HG03103 (cell line): ENCODE results near the gene ZNF783.

Source experiments
- ATAC-seq: cut with Tn5 transposase; IDR thresholded peaks from one replicate; pipeline ENCODE4 v1.9.1; 2021; ENCODE audit warnings: low read depth; ENCODE audit not compliant: unreplicated experiment

Gene ZNF783

DNA sequence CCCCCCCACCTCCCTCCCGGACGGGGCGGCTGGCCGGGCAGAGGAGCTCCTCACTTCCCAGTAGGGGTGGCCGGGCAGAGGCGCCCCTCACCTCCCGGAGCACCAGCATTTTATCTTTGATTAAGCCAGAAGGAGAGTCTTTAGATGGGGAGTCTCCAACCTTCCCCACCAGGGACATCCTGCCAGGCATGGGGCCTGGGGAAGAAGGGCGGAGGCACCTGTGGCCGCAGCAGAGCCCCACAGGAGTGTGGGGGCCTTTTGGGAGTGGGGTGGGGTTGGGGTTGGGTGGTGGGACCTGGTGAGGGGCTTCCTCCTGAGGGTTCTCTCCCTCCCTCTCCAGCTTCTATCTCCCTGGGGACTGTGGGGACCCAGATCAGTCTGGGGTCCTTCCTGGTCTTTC lies 18.2 kb downstream of the ZNF783 start:
- no peak for ATAC-seq

DNA sequence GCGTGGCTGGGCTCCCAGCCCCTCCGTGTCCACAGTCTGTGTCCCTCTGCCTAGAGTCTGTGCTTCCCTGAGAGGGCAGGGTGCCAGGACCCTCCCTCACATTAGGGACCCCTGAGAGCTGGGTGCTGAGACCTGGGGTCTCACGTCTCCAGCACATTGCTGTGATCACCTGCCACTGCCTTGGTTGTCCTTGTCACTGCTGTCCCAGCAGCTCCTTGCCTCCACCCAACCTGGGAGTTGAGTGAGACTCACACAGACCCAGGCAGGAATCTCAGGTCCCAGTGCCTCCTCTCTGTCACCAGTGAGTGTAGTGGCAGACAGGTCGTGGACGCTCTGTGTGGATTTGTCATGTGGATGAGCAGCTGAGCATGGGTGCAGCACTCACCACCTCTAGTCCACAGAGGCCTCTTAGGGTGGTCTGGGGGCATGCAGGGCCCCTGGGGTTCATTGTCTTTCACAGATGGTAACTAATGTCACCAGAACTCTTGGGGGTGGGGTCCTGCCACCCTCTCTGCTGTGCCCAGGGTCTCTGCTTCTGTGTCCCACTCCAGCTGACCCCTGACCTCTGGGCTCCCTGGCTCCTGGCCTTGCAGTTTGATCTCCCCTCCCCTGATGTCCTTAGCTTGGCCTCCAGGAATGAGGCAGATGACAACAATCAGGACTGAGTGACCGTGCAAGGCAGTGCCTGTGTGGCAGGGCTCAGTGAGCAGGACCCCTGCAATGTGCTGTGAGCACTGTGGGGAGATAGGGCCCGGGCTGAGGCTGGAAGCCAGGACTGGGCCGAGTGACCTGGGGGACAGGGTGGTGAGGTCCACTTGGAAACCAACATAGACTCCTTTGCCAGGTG lies 18.9 kb downstream of the ZNF783 start:
- ATAC-seq: no peak

- no peak for ATAC-seq
These were observed 19.7 kb downstream of the ZNF783 start for GRCh38 chr7:149281508-149282330.

- no peak for ATAC-seq
These were observed 20.3 kb downstream of the ZNF783 start for GRCh38 chr7:149282331-149282655.

DNA sequence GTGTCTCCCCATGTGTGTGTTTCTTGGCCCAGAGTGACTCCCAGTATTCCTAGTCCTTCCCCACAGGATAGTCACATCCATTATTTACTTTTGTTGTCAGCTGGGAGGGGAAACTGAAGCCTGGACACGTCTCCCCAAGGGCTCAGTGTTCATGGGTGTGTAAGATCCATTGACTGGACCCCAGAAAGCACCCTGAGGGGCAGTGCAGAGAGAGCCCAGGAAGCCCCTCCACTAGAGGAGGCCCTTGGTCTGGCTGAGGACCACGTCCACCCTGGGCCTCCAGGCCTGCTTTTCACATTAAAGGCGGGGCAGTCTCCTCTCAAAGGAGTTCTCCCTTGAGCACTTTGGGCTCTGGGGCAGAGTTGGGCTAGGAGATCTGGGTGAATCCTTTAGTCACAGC lies 21.3 kb downstream of the ZNF783 start:
- ATAC-seq: no peak

GRCh38 chr7:149284343-149284742 lies 22.3 kb downstream of the ZNF783 start:
- no peak for ATAC-seq

DNA sequence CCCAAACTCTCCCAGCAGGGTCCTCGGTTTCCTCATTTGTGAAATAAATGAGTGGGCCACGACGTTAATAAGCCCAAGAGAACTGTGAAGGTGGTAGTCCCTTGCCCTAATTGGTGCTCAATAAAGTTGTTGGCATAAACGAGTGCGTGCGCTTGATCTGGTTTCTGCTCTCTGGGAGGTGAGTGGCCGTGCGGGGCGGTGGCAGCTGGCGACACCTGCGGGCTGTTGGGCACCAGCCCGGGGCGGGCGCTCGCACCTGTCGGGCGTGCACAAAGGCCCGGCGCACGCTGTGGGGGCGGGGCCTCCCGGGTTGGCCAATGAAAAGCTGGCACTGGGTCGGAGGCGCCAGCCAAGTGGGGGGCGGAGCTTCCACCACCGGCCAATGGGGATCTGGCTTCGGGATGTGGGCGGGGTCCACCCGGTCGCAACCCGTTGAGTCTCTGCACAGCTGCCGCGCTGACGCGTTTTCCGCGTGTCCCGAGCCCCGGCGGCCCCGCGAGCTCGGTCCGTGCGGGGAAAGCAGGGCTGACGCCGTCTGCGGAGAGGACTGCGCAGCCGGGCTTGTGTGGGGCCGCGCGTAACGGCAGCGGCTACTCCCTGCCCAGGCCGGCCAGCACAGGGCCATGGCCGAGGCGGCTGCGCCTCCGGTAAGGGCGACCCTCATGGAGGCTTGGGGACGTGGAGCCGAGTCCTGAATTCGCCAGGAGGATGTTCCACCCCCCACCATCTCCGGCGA lies 23.0 kb downstream of the ZNF783 start:
- peak; percentile 95 for ATAC-seq

DNA sequence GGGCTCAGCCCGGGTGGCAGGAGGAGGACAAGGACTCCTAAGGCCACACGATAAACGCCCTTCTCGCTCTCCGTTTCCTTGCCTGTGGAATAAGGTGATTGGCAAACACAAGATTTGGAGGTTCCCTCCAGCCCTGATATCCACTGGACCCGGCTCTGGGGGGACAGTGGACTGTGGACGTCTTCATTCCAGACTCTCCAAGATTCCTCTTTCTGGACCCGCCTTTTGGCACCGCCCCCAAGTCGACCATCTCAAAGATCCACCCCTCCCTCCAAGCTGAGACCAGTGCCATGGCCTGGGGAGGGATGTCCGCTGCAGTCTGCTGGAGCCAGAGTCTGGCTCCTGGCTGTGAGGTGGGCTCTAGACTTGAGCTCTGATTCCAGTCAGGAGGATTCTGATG lies 23.6 kb downstream of the ZNF783 start:
- ATAC-seq: no peak

- no peak for ATAC-seq
These were observed 24.9 kb downstream of the ZNF783 start for GRCh38 chr7:149286811-149287400.

- no peak for ATAC-seq
These were observed 25.6 kb downstream of the ZNF783 start for GRCh38 chr7:149287622-149288021.

GRCh38 chr7:149289262-149289661 lies 27.3 kb downstream of the ZNF783 start:
- ATAC-seq: no peak

DNA sequence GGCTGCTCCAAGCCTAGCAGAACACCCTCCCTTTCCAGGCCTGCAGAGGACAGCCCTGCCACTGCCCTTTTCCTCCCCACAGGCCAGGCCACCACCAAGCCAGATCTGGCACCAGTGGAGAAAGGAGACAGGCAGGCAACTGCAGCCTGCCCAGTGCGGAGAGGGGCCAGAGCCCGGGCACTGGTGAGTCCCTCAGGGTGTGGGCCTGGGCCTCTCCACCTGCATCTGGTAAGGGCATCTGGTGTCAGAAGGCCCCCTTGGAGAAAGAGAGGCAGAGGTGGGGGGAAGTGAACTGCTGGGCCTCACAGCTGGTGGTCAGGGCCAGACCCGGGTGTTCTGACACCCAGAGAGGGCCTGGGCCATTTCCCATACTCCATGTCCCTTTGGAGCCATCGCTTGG lies 27.9 kb downstream of the ZNF783 start:
- ATAC-seq: no peak

DNA sequence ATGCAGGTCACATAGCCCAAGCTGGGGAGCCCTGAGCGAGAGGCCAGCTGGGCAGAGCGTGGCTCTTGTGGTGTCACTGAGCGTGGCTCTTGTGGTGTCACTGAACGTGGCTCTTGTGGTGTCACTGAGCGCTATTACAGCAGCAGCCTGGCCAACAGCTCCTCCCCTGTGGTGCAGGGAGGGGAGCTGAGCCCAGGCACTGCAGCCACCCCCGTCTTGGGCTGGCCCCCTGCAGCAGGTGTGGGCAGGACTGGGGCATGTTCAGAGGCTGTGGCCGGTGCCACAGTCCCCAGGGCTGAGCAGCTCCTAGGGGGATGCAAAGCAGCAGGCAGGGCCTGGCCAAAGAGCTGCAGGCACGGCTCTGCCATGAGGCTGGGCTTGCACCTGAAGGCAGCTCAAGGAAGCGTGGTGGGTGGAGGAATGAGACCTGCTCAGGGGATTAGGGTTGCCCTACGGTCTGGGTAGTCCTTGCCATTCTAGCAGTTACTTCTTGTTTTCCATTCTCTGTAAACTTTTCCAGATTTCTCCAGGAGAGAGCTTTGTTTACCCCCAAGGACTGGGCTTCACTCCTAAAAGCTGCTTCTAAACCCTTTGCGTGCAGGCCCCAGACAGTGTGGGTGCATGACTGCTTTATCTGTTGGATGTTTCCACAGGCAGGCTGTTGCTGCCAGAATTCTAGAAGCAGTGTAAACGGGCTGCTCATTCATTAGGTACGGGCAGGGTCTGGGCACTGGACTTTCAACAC lies 29.2 kb downstream of the ZNF783 start:
- no peak for ATAC-seq

DNA sequence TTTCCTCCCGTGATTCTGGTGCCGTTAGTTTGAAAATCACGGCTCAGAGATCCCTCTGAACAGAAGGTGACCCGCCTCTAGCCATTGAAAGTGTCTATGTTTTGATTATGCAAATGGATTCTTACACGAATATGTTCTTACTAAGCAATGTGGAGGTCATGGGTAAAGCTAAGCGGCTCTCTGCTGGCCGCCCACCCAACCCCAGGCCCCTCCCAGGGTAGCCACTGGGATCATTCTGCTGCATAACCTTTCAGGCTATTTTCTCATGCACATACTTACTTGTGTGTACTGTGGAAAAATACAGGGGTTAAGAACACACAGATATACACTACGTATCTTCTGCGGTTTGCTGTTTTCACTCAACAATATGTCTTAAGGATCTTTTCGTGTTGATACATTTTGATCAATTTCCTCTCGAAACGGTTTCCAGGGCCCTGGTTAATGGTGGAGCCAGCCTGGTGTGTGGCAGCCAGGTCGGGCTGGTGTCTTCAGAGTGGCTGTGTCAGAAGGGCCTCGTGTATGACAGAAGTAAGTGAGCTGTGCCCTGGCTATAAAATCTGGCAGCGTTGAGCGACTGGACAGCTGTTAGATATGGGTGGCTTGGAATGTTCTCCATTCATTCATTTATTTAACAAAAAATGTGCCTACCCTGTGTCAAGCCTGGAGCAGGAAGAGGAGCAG lies 29.9 kb downstream of the ZNF783 start:
- ATAC-seq: no peak

- no peak for ATAC-seq
These were observed 30.4 kb downstream of the ZNF783 start for GRCh38 chr7:149292462-149292823.

DNA sequence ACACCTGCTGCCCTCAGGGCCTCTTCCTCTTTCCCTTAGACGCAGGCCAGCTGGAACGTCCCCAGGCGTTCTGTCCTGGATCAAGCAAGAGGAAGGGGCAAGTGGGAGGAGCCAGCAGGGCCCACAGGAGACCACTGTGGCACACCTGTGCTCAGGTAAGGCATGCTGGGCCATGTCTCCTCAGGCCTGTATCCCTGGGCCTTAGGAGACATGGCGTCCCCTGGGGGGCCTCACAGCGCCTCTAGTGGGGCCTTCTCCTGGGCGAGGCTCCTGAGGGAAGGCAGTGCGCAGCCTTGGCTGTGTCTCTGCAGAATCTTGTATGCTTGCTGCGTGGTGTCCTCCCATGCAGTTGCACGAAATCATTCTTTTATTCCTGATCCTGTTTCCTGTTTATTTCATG lies 31.3 kb downstream of the ZNF783 start:
- ATAC-seq: no peak

DNA sequence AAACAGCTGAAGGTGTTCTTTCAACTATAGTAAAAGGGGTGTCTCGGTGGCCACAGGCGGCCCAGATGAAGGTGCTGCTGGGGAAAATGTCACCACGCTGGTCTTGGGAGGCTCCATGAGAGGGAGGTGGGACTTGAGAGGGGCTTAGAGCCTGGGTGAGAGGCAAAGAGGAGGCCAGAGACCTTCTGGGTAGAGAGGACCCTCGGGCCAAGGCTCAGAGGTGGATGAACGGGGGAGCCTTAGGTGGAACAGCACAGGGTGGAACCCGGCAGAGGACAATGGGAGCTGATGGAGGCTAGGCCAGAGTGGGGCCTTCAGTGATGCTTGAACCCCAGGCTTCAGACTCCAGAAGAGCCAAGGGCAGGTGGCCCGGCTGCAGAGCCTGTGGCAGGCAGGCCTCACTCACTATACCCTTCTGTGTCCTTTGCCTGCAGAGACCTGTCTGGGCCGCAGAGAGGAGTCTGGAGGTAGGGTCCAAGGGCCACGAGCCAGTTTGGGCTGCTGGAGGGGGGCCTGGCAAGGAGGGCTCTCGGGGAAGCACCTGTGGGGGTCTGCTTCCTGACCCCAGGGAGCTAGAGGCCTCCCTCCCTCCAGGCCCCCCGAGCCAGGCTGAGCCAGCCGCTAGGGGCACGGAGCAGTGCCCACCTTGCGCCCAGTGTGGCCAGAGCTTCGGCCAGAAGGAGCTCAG lies 32.1 kb downstream of the ZNF783 start:
- ATAC-seq: no peak

GRCh38 chr7:149294634-149295480 lies 32.9 kb downstream of the ZNF783 start:
- ATAC-seq: no peak
